GM19452 (cell line): Measurements from ENCODE around the gene PRMT2.
"Not testable (repeated sequence)": the region's sequence is repeated elsewhere in the genome, so short reads cannot be mapped to it uniquely, and the experiment has no call there.

Experiments used
- ATAC-seq: cut with Tn5 transposase; IDR thresholded peaks from one replicate; pipeline ENCODE4 v1.9.1; 2021; ENCODE audit not compliant: unreplicated experiment

PRMT2 gene

GRCh38 chr21:46617267-46618051 lies 18.0 kb upstream of the PRMT2 start:
- ATAC-seq: no peak

- no peak for ATAC-seq
Observed at GRCh38 chr21:46618738-46619379, 16.6 kb upstream of the PRMT2 start.

GRCh38 chr21:46619846-46620245 lies 15.6 kb upstream of the PRMT2 start:
- no peak for ATAC-seq

- ATAC-seq: no peak
Observed at GRCh38 chr21:46620846-46621245, 14.6 kb upstream of the PRMT2 start.

DNA sequence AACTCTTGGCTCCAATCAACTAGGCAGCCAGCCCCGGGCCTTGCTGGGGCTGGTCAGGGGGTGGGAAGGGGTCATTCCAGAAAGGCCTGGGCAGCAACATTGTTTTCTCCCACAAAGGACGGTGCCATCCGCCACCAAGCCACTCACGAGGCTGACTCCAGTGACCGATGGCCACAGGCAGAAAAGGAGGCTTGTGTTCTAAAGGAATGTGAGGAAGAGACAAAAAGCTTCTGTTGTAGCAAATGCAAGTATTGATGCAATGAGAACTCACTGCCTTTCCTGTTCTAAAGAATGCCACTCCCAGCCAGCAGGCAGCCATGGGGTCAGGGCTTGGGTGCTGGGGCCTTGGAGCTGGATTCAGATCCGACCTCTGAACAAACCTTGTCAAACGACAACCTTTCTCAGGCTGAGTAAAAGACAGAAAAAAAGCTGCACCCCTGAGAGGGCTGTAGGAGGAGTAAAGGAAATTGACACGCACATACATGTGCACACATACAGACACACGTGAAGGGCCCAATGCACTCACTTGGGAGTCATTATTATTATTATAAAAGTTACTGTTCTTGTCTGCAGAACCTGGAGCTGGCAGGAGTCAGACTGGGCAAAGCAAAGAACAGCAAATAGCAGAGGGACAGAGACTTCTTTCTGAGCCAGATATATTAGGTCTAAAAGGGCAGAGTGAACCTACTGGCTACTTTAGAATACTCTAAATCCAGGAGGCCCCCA lies 13.9 kb upstream of the PRMT2 start:
- ATAC-seq: no peak

GRCh38 chr21:46622226-46622625 lies 13.2 kb upstream of the PRMT2 start:
- no peak for ATAC-seq

DNA sequence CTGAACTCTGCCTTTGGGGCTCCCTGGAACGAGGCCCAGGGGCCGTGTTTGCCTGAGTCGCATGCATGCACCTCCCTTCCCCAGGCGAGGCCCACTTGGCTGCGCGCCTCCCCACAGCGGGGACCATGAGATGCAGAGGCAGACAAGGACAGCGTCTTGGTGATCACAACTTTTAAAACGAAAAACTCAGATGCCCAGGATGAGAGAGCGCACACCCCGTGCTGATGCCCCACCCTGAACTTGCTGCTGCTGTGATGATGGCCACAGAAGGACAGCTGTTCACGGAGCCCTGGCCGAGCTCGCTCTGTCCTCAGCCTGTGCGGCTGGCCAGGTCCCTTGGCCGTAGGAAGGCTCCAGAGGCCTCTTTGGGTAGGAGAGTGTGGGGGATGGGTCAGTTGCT lies 11.4 kb upstream of the PRMT2 start:
- ATAC-seq: no peak

GRCh38 chr21:46625759-46626158 lies 9.7 kb upstream of the PRMT2 start:
- ATAC-seq: no peak

- no peak for ATAC-seq
Observed at GRCh38 chr21:46626536-46626935, 8.9 kb upstream of the PRMT2 start.

GRCh38 chr21:46626975-46627501 lies 8.4 kb upstream of the PRMT2 start:
- ATAC-seq: no peak

- no peak for ATAC-seq
Observed at GRCh38 chr21:46627726-46628125, 7.7 kb upstream of the PRMT2 start.

- ATAC-seq: no peak
Observed at GRCh38 chr21:46628868-46629267, 6.6 kb upstream of the PRMT2 start.

DNA sequence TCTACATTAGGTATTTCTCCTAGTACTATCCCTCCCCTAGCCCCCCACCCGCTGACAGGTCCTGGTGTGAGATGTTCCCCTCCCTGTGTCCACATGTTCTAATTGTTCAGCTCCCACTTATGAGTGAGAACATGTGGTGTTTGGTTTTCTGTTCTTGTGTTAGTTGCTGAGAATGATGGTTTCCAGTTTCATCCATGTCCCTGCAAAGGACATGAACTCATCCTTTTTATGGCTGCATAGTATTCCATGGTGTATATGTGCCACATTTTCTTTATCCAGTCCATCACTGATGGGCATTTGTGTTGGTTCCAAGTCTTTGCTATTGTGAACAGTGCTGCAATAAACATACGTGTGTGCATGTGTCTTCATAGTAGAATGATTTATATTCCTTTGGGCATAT lies 4.6 kb upstream of the PRMT2 start:
- ATAC-seq: not testable (repeated sequence)

DNA sequence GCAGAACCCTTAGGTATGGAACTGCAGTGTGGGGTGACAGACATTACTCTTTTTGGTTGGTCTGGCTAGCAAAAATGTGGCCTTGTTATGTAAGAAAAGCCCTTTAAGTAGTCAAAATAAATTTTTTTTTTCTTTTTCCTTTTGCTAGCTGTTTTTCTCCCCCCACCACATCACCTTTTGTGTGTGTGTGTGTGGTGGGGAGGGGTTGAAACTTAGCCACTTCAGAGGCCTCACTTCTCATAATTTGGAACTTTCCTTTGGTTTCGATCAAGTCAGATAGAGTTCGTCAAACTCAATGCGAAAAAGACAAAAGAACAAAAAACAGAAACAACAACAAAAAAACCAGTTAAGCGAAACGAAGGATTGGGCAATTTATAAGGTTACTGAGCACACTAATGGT lies 1.9 kb upstream of the PRMT2 start:
- ATAC-seq: no peak

DNA sequence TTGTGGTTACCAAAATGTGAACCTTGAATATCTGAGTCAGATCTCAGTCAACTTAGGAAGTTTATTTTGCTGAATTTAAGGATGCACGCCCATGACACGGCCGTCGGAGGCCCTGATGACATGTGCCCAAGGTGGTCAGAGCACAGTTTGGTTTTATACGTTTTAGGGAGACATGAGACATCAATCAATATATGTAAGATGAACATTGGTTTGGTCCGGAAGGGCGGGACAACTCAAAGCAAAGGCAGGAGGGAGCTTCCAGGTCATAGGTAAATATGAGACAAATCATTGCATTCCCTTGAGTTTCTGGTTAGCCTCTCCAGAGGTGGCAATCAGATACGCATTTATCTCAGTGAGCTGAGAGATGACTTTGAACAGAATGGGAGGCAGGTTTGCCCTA lies 1.0 kb upstream of the PRMT2 start:
- ATAC-seq: no peak

DNA sequence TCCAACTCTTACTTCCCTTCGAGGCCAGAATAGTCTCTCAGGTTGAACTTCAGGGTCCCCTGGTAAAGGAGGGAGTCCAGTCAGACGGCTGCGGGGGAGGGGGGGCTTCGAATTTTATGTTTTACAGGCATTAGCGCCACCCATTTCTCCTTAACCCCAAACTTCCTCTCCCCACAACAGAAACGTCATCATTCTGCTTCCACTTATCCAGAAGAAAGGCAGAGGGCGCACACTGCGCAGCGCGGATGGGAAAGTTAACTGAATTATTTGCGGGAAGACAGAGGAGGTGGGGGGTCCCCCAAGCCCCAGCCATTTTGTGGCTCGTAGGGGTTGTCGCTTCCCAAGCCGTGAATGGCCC lies 529 bp upstream of the PRMT2 start:
- ATAC-seq: peak; percentile 7

DNA sequence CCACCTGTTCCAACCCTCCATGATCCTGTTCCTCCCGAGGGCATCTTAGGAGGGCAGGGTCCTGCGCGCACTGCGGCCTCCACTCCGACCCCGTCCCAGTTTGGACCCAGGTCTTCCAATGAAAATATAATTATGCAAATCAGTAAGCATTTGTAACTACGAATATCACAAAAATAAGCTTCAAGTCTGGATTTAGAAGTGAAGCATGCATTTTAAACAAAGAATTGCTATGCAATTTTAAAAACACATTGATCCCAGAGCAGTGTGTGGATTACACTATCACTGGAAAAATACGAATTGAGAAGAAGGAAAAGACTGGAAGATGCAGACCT lies 673 bp downstream of the PRMT2 start:
- ATAC-seq: no peak

- no peak for ATAC-seq
Observed at GRCh38 chr21:46636550-46637285, 1.2 kb downstream of the PRMT2 start.

DNA sequence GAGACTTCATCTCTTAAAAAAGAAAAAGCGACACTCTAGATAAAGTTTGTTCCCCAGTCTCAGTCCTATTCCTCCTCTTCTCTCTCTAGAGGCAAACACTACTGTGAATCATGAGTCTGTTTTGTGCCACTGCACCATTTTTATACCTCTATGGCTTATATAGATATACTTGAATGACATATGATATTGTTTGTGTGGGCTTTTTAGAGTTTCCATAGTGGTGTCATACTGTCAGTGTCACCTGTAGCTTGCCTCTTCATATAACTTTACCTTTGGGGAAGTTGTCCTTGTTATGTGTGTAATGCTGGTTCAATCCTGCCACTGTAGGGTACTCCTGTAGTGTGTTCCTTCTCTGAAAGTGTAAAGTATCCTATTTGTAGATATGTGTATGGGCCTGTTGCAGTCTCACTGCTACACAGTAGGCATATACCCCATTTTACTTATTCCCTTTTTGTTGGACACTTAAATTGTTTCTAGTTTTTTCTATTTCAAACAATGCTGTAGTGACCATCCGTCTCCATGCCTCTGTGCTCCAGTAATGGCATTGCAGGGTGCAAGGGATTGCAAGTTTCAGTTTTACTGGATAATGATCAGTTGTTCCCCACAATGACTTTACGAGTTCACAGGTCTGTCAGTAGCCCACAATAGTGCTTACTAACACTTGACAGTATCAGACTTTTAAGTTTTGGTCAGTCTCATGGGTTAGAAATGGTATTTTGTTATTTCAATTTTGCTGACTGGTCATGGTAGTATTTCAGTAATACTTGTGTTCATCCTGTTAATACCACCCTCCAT lies 2.7 kb downstream of the PRMT2 start:
- no peak for ATAC-seq
